ENCODE results near the gene DNLZ.

DNA sequence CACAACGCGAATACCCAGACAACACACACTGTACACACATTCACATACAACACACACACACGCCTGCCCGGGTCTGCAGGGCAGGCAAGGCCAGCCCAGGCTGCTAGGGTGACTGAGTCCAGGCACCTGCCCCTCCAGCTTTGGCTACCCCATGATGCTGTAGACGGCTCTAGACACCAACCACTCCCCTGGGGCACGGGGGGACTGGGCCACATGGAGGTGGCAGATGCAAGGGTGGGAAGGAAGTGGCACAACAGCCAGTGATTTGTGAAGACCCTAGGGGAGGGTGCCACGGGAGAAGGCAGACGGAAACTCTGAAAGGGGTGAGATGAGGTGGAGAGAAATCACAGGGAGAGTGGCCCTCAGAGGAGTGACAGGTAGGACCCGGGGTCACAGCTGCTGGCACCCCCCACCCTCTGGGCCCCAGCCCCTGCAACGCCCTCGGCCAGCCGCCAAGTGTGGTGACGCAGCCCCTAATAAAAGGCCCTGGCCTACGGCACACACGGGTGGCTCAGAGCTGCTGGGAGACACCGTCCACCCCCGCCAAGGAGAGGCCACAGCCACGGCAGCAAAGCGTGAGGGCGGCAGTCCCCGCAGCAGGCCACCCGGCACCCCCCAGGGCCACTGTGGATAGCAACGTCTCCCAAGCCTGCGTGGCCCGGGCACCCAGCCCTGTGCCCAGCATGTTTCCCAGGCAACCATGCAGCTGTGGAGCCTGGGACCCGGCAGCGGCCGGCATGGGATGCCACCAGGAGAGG lies 53.1 kb downstream of the DNLZ start:
- TF ChIP-seq POLR2A (IDR thresholded peaks at IDR 0.05; ENCODE audit: low read depth, low read length): no peak
- TF ChIP-seq POLR2AphosphoS5 (IDR thresholded peaks at IDR 0.05; ENCODE audit: low read depth, low read length): no peak
- no peak for TF ChIP-seq TAF1 (IDR thresholded peaks at IDR 0.05; ENCODE audit: borderline replicate concordance, low read depth, low read length)

All from GM12892 (cell line).